ENCODE measurements around the gene DONSON. TPM values are rescaled to one million over a fixed set of nuclear protein-coding genes. Genes with fewer than 3 reads are reported as not detected.

Gene DONSON
- total RNA-seq, 1 donor from 2014 or later = 19.0 TPM

DNA sequence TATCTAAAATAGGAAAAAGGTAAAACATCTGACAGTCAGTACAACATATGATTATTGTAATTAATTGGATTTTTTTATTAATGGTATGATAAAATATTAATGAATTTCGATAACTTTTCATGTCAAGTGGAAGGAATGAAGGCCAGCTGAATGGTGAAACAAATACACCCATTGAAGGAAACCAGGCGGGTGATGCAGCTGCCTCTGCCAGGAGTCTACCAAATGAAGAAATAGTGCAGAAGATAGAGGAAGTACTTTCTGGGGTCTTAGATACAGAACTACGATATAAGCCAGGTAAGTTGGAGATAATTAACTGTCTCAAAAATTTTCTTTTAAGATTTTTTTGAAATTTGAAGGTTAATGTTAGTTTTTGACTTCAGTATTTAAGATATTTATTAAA lies 42.4 kb downstream of the DONSON start:
- DNase-seq (ENCODE audit: extremely low spot score, unreplicated experiment) = no peak
- no peak overlapping the region for H3K4me3 Mint-ChIP-seq (ENCODE audit: unreplicated experiment)

DNA sequence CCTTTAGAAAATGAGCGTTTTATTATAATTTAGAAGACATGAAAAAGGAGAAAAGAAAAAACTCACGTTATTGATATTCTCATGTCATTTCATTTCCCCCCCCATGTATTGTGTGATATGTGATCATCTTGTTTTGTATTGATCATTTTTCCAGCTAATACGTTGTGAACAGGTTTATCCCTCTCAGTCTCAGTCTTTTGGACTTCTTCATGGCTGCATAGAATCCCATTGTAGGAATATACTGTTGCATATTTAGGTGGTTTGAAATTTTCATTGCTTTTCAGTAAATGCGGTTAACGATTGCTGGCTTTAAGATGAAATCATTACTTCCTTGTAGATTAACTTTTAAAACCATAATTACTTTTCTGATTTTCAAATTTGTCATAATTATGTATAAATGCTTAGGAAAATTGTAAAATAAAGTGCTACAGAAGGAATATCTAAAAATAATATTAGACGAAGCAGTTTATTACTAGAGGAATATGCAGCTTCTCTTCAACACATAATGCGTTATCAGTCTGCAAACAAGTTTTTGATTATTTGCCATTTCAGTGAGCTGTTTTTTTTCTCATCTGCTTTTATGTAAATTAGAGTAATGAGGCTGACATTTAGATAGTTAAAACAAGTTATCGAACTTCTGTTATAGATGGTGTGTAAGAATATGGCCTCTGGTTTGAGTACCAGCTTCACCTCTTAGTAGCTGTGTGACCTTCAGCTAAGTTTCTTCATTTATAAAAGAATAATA lies 43.9 kb downstream of the DONSON start:
- no peak for DNase-seq (ENCODE audit: extremely low spot score, unreplicated experiment)
- TF ChIP-seq, protein P1, sequence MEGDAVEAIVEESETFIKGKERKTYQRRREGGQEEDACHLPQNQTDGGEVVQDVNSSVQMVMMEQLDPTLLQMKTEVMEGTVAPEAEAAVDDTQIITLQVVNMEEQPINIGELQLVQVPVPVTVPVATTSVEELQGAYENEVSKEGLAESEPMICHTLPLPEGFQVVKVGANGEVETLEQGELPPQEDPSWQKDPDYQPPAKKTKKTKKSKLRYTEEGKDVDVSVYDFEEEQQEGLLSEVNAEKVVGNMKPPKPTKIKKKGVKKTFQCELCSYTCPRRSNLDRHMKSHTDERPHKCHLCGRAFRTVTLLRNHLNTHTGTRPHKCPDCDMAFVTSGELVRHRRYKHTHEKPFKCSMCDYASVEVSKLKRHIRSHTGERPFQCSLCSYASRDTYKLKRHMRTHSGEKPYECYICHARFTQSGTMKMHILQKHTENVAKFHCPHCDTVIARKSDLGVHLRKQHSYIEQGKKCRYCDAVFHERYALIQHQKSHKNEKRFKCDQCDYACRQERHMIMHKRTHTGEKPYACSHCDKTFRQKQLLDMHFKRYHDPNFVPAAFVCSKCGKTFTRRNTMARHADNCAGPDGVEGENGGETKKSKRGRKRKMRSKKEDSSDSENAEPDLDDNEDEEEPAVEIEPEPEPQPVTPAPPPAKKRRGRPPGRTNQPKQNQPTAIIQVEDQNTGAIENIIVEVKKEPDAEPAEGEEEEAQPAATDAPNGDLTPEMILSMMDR (IDR thresholded peaks at IDR 0.05) = no peak
- H3K4me3 Mint-ChIP-seq (ENCODE audit: unreplicated experiment) = peak overlapping the region; percentile 97
- no peaks in the 10 kb centered on the region for H3K27me3 Mint-ChIP-seq (ENCODE audit: unreplicated experiment)
- H3K27ac Mint-ChIP-seq (ENCODE audit: unreplicated experiment) = peak overlapping the region; percentile 100
- peaks cover 39% of the 10 kb centered on the region for H3K4me1 Mint-ChIP-seq (ENCODE audit: unreplicated experiment)
- H3K36me3 Mint-ChIP-seq (ENCODE audit: unreplicated experiment) = peaks cover 12% of the 10 kb centered on the region
- H3K9me3 Mint-ChIP-seq (ENCODE audit: unreplicated experiment) = no peaks in the 10 kb centered on the region

More for the DNA sequence above, 42.4 kb downstream of the DONSON start:
- Mint-ChIP-seq H3K9me3 (ENCODE audit: unreplicated experiment) (no peaks in the 10 kb centered on the region), H3K36me3 (ENCODE audit: unreplicated experiment) (peaks cover 21% of the 10 kb centered on the region), H3K27ac (ENCODE audit: unreplicated experiment) (no peak overlapping the region), H3K27me3 (ENCODE audit: unreplicated experiment) (no peaks in the 10 kb centered on the region), H3K4me1 (ENCODE audit: unreplicated experiment) (peaks cover 29% of the 10 kb centered on the region)
- TF ChIP-seq, protein P1 (IDR thresholded peaks at IDR 0.05) = no peak

DNA sequence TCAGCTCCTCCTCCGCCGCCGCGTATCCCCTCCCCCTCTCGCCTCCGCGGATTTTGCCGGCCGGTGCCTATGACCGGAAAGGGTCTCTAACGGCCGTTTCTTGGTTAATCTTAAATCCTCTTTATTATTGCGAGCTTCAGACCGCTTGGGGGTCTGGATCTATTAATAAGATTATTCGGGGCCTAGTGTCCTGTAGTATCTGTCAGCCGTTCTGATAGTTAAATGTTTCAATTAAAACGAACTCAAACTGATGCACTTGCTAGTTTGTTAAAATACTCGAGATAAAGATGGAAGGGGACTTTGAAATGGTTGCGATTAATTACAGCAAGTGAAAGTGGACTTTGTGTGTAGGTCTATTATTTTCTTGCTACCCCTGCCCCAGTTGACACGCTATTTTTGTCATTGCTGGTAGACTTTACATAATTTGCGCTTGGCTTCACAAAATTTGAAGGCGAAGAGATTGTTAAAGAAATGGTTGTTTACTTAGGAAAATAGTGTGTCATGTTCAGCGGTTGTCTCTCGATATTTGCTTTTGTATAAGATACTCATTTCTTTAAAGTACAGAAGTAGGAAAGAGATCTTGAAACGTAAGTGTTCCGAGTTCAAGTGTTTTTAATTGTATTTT lies 44.9 kb downstream of the DONSON start:
- peak overlapping the region; percentile 97 for H3K4me3 Mint-ChIP-seq (ENCODE audit: unreplicated experiment)
- TF ChIP-seq, protein P1 (IDR thresholded peaks at IDR 0.05) = no peak
- H3K9me3 Mint-ChIP-seq (ENCODE audit: unreplicated experiment) = no peaks in the 10 kb centered on the region
- no peaks in the 10 kb centered on the region for H3K27me3 Mint-ChIP-seq (ENCODE audit: unreplicated experiment)
- peaks cover 7% of the 10 kb centered on the region for H3K36me3 Mint-ChIP-seq (ENCODE audit: unreplicated experiment)
- H3K27ac Mint-ChIP-seq (ENCODE audit: unreplicated experiment) = peak overlapping the region; percentile 100
- H3K4me1 Mint-ChIP-seq (ENCODE audit: unreplicated experiment) = peaks cover 39% of the 10 kb centered on the region
- DNase-seq (ENCODE audit: extremely low spot score, unreplicated experiment) = peak; percentile 89

DNA sequence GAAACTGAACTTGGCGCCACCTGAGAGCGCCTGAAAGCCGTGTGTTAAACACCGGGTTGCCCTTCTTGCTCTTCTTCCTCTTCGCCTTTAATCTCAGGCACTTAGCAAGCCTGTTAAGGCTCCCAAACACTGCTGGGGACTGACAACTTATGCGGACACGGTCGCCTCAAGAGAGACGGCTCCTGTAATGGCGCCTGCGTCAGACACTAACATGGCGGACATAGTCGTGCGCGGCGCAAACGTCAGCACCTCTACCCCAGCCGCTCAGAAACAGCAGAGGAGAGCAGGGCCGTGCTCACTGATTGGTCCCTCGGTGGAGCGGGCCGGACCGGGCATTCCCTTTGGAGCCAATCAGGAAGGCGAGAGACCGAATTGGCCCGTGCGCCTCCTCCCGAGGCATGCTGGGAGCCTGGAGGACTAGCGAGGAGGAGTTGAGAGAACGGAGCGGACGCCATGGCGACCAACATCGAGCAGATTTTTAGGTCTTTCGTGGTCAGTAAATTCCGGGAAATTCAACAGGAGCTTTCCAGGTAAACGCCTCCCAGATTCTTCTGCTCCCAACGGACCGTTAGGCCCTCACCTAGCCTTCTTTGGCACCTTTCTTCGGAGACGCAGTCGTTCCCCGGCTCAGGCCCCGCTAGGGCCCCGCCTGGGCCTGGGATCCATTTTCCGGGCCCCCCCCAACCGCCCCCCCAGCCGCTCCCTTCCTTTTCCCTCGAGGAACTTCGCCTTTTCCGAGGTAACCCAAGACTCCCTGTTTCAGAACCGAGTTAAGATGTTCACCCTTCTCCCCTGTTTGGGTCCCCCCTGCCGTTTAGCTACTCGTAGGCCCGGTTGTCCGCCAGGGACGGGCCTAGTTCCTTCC lies 45.6 kb downstream of the DONSON start, which contains the start of gene SON:
SON (plus strand) TSS at position 399 of the 865 bp plus-strand sequence; CDS start at position 454, 55 bp downstream.
- Mint-ChIP-seq H3K4me1 (ENCODE audit: unreplicated experiment) (peaks cover 39% of the 10 kb centered on the region), H3K27me3 (ENCODE audit: unreplicated experiment) (no peaks in the 10 kb centered on the region), H3K9me3 (ENCODE audit: unreplicated experiment) (no peaks in the 10 kb centered on the region), H3K36me3 (ENCODE audit: unreplicated experiment) (peaks cover 4% of the 10 kb centered on the region), H3K27ac (ENCODE audit: unreplicated experiment) (peak within 1 kb of the TSS; percentile 100), H3K4me3 (ENCODE audit: unreplicated experiment) (peak within 1 kb of the TSS; percentile 97)
- TF ChIP-seq, protein P1 (IDR thresholded peaks at IDR 0.05) = no peak
- DNase-seq (ENCODE audit: extremely low spot score, unreplicated experiment) = peak; percentile 100

Data from osteocyte (in vitro differentiated cells).